H1 (cell line): ENCODE data around the gene DERL3. TPM values are rescaled to one million over a fixed set of nuclear protein-coding genes. Genes with fewer than 3 reads are reported as not detected.

Experiments
- HDAC6 ChIP-seq: IDR thresholded peaks from one replicate; pipeline ENCODE4 v1.7.1; 2012; ENCODE audit warnings: low read depth, mild to moderate bottlenecking, inconsistent platforms, low read length, moderate library complexity
- polyA plus RNA-seq, 7 experiments: library from polyadenylated mRNA; depleted of rRNA in 3 of 7; stranded (reverse) in 5 of 7; unstranded in 2 of 7; fragments of >200 nt in 5 of 7; fragments of 200-250 nt in 2 of 7; gene quantifications; 1 replicate in 5 of 7; 2 replicates in 1 of 7; 4 replicates in 1 of 7; pipeline versions ENCODE4 v1.2.1 to v1.2.3, GENCODE V29; 2011 to 2013; ENCODE audit warnings: missing spikeins in 2 of 7, mixed read lengths in 2 of 7
- total RNA-seq: library from RNA; stranded (reverse); fragmentation: NEBNext Ultra II Directional; extraction: Animal tissue kit (Norgen Biotek cat#: 25700); gene quantifications from 2 replicates; pipeline ENCODE4 v1.2.1, GENCODE V29; 2021
- TF ChIP-seq, protein P1 (sequence below): fragments of 300-600 bp; sonication (generic); IDR thresholded peaks from 2 replicates; pipeline ENCODE4 v1.7.1; 2012; ENCODE audit warnings: low read length, moderate library complexity, mild to moderate bottlenecking, inconsistent platforms; ENCODE audit not compliant: insufficient replicate concordance

DERL3 gene
- total and polyA plus RNA-seq, 2 of the 8 experiments (the other 6 are each of a cell fraction or from before 2014, with no cell fraction given) = 8.7 to 19.5 TPM

DNA sequence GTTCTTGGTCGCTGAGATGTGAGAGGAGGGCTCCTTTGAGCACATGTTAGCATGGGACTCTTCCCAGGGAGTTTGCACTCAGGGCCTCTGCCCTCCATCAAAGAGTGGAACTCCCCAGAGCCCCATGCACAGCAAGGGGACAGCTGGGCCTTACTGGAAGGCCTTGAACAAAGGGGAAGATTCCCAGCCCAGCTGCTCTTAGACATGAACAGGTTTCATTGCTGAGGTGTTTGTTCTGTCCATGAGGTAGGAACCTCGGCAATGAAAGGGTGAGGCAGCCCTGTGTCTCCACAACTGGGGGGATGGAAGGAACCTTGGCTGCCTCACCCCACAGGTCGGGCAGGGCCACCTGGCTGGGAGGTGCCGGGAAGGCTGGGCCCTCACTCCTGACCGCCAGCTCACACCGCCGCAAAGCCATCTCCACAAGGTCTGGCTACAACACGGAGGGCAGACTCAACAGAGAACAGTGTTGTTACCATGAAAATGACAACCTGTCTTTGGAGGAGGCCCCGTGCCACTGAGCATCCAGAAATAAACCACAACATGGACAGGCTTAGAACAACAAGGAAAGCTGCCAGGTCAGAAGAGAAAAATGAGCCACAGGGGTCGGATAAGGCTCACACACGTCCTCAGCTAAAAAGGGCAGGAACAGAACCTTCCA, 3.2 kb downstream of the DERL3 start (continued):
- TF ChIP-seq, protein P1, sequence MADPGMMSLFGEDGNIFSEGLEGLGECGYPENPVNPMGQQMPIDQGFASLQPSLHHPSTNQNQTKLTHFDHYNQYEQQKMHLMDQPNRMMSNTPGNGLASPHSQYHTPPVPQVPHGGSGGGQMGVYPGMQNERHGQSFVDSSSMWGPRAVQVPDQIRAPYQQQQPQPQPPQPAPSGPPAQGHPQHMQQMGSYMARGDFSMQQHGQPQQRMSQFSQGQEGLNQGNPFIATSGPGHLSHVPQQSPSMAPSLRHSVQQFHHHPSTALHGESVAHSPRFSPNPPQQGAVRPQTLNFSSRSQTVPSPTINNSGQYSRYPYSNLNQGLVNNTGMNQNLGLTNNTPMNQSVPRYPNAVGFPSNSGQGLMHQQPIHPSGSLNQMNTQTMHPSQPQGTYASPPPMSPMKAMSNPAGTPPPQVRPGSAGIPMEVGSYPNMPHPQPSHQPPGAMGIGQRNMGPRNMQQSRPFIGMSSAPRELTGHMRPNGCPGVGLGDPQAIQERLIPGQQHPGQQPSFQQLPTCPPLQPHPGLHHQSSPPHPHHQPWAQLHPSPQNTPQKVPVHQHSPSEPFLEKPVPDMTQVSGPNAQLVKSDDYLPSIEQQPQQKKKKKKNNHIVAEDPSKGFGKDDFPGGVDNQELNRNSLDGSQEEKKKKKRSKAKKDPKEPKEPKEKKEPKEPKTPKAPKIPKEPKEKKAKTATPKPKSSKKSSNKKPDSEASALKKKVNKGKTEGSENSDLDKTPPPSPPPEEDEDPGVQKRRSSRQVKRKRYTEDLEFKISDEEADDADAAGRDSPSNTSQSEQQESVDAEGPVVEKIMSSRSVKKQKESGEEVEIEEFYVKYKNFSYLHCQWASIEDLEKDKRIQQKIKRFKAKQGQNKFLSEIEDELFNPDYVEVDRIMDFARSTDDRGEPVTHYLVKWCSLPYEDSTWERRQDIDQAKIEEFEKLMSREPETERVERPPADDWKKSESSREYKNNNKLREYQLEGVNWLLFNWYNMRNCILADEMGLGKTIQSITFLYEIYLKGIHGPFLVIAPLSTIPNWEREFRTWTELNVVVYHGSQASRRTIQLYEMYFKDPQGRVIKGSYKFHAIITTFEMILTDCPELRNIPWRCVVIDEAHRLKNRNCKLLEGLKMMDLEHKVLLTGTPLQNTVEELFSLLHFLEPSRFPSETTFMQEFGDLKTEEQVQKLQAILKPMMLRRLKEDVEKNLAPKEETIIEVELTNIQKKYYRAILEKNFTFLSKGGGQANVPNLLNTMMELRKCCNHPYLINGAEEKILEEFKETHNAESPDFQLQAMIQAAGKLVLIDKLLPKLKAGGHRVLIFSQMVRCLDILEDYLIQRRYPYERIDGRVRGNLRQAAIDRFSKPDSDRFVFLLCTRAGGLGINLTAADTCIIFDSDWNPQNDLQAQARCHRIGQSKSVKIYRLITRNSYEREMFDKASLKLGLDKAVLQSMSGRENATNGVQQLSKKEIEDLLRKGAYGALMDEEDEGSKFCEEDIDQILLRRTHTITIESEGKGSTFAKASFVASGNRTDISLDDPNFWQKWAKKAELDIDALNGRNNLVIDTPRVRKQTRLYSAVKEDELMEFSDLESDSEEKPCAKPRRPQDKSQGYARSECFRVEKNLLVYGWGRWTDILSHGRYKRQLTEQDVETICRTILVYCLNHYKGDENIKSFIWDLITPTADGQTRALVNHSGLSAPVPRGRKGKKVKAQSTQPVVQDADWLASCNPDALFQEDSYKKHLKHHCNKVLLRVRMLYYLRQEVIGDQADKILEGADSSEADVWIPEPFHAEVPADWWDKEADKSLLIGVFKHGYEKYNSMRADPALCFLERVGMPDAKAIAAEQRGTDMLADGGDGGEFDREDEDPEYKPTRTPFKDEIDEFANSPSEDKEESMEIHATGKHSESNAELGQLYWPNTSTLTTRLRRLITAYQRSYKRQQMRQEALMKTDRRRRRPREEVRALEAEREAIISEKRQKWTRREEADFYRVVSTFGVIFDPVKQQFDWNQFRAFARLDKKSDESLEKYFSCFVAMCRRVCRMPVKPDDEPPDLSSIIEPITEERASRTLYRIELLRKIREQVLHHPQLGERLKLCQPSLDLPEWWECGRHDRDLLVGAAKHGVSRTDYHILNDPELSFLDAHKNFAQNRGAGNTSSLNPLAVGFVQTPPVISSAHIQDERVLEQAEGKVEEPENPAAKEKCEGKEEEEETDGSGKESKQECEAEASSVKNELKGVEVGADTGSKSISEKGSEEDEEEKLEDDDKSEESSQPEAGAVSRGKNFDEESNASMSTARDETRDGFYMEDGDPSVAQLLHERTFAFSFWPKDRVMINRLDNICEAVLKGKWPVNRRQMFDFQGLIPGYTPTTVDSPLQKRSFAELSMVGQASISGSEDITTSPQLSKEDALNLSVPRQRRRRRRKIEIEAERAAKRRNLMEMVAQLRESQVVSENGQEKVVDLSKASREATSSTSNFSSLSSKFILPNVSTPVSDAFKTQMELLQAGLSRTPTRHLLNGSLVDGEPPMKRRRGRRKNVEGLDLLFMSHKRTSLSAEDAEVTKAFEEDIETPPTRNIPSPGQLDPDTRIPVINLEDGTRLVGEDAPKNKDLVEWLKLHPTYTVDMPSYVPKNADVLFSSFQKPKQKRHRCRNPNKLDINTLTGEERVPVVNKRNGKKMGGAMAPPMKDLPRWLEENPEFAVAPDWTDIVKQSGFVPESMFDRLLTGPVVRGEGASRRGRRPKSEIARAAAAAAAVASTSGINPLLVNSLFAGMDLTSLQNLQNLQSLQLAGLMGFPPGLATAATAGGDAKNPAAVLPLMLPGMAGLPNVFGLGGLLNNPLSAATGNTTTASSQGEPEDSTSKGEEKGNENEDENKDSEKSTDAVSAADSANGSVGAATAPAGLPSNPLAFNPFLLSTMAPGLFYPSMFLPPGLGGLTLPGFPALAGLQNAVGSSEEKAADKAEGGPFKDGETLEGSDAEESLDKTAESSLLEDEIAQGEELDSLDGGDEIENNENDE = no peak
- no peak for TF ChIP-seq HDAC6
